K562 (cell line): Measurements from ENCODE around the gene PDCL3.

Experiments
- CHD4 ChIP-seq: fragments of 200-600 bp; sonication (generic); IDR thresholded peaks from 3 replicates; pipeline ENCODE4 v1.6.1; 2012; ENCODE audit warnings: low read depth, mild to moderate bottlenecking, mixed read lengths, low read length, inconsistent platforms; ENCODE audit not compliant: insufficient read depth, insufficient replicate concordance, poor library complexity, severe bottlenecking
- CTCF ChIP-seq, 3 experiments: IDR thresholded peaks in 2 of 3; conservative IDR thresholded peaks in 1 of 3; 2 replicates each; pipeline ENCODE4 v1.5.1; 2011 to 2012; ENCODE audit warnings: low read length in 3 of 3, mild to moderate bottlenecking in 3 of 3, control low read depth in 2 of 3, improper control_type of control experiment in 1 of 3, inconsistent platforms in 1 of 3, low read depth in 1 of 3, mixed read lengths in 1 of 3, moderate library complexity in 1 of 3; ENCODE audit not compliant: insufficient read depth in 2 of 3
- ELF4 ChIP-seq: fragments of 450-650 bp; formaldehyde crosslinking; IDR thresholded peaks from 2 replicates; pipeline ENCODE4 v1.4.0; 2022; ENCODE audit warnings: missing genetic modification characterization
- HDGF ChIP-seq: fragments of 450-650 bp; IDR thresholded peaks from 2 replicates; pipeline ENCODE4 v1.6.1; 2016
- MYBL2 ChIP-seq, 2 experiments: fragments of 450-650 bp in 1 of 2; sonication (generic) in 1 of 2; formaldehyde crosslinking in 1 of 2; IDR thresholded peaks; 2 replicates each; pipeline versions ENCODE4 v1.6.1 to v1.8.1; 2017 to 2022; ENCODE audit warnings: borderline replicate concordance in 1 of 2, inconsistent platforms in 1 of 2, low read depth in 1 of 2, mild to moderate bottlenecking in 1 of 2, missing genetic modification reagents in 1 of 2, moderate library complexity in 1 of 2
- NBN ChIP-seq: fragments of 450-650 bp; IDR thresholded peaks from 2 replicates; pipeline ENCODE4 v1.6.1; 2016; ENCODE audit warnings: low read depth, mild to moderate bottlenecking
- NR2C1 ChIP-seq, 2 experiments: fragments of 450-650 bp; IDR thresholded peaks; 2 replicates each; pipeline ENCODE4 v1.6.1; 2017; ENCODE audit warnings: mild to moderate bottlenecking in 2 of 2, antibody characterized with exemption in 1 of 2, inconsistent platforms in 1 of 2, missing compliant biosample characterization in 1 of 2, missing genetic modification characterization in 1 of 2
- SIN3A ChIP-seq, 2 experiments: fragments of 150-350 bp in 1 of 2; IDR thresholded peaks; 2 replicates each; pipeline ENCODE4 v1.6.1; 2011 to 2016; ENCODE audit warnings: borderline replicate concordance in 2 of 2, low read depth in 2 of 2, low read length in 2 of 2, mild to moderate bottlenecking in 2 of 2, moderate library complexity in 2 of 2; ENCODE audit not compliant: control insufficient read depth in 1 of 2
- ZNF239 ChIP-seq: fragments of 250-450 bp; sonication (Bioruptor Pico); IDR thresholded peaks from 2 replicates; pipeline ENCODE4 v1.4.0; 2020; ENCODE audit warnings: mild to moderate bottlenecking

GRCh38 chr2:100529900-100530299 is 32.9 kb upstream of the PDCL3 start:
- TF ChIP-seq NR2C1 (IDR thresholded peaks at IDR 0.05): no peak
- no peak for TF ChIP-seq NR2C1 (tag; IDR thresholded peaks at IDR 0.05)
- TF ChIP-seq CTCF (IDR thresholded peaks at IDR 0.05 in 2 of 3, conservative IDR thresholded peaks at IDR 0.05 in 1 of 3; ENCODE audit: insufficient read depth in 2 of 3, low read depth in 1 of 3, low read length in 3 of 3): no peak
- TF ChIP-seq MYBL2 (IDR thresholded peaks at IDR 0.05; ENCODE audit: low read depth): no peak
- TF ChIP-seq MYBL2 (CRISPR knock-in tag; IDR thresholded peaks at IDR 0.05; ENCODE audit: borderline replicate concordance): no peak
- TF ChIP-seq SIN3A (IDR thresholded peaks at IDR 0.05; ENCODE audit: borderline replicate concordance in 2 of 2, control insufficient read depth in 1 of 2, low read depth in 2 of 2, low read length in 2 of 2): no peak
- TF ChIP-seq NBN: no peak
- TF ChIP-seq CHD4: no peak
- TF ChIP-seq ELF4 (CRISPR knock-in tag): no peak
- TF ChIP-seq ZNF239 (CRISPR knock-in tag): no peak
- no peak for TF ChIP-seq HDGF
